ENCODE data around the gene SIGLEC10. TPM values are rescaled to one million over a fixed set of nuclear protein-coding genes. Genes with fewer than 3 reads are reported as not detected.

The SIGLEC10 gene
- total and polyA plus RNA-seq, 9 of the 15 experiments (the other 6 are each of a cell fraction or from before 2014, with no cell fraction given), result 0.10 to 1.8 (median 0.82) TPM

DNA sequence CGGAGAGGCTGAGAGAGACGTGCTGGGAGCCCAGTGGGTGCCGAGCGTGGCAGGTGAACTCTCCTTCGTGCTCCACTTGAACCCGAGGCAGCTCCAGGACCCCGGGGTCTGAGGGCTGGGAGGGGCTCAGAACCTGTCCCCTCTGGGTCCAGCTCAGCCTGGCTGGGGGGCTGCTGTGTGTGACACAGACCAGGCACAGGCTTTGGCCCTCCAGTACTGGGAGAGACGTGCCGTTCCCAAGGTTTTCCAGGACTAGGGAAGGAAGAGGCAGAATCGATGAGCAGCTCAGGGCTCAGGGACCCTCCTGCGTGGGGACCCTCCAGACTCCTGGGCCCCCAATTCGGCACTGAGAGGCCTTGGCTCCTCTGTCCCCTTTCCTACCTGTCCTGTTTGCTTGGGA, 2.3 kb downstream of the SIGLEC10 start:
- in situ Hi-C loops (cut with MboI), result no loop called here
- Histone ChIP-seq H4K20me1 (replicated peaks; ENCODE audit: control insufficient read depth, insufficient read depth, low read length) (no peaks in the 10 kb centered on the region), H3K27me3 (ENCODE audit: control insufficient read depth in 2 of 2, insufficient read depth in 2 of 2, low read length in 2 of 2) (no peaks in the 10 kb centered on the region), H3K79me2 (ENCODE audit: control insufficient read depth, insufficient read depth, low read length) (no peaks in the 10 kb centered on the region), H3K36me3 (ENCODE audit: control insufficient read depth, insufficient read depth, low read length) (no peaks in the 10 kb centered on the region), H3K9me1 (ENCODE audit: control insufficient read depth, insufficient read depth, low read length) (no peaks in the 10 kb centered on the region), H3K4me3 (no peak overlapping the region), H2AFZ (ENCODE audit: low read depth, low read length) (no peak overlapping the region), H3K4me1 (replicated peaks in 1 of 2; ENCODE audit: control insufficient read depth in 2 of 2, insufficient read depth in 2 of 2, low read length in 2 of 2) (peaks cover 9 to 24% of the 10 kb centered on the region in 2 experiments), H3K9ac (ENCODE audit: insufficient read depth in 1 of 2, low read depth in 2 of 2, low read length in 2 of 2) (no peak overlapping the region), H3K4me2 (ENCODE audit: insufficient read depth, low read length) (no peak overlapping the region), H3K9me3 (replicated peaks; ENCODE audit: control insufficient read depth, insufficient read depth, low read depth, low read length) (no peaks in the 10 kb centered on the region), H3K27ac (ENCODE audit: extremely low read depth, low read depth, low read length) (no peak overlapping the region)
- intact Hi-C loops (cut with micrococcal nuclease), result no loop called here
- TF ChIP-seq GATAD2A (IDR thresholded peaks at IDR 0.05), result no peak
- TF ChIP-seq, protein P1, sequence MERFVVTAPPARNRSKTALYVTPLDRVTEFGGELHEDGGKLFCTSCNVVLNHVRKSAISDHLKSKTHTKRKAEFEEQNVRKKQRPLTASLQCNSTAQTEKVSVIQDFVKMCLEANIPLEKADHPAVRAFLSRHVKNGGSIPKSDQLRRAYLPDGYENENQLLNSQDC (CRISPR knock-in tag; IDR thresholded peaks at IDR 0.05), result no peak
- no peak for TF ChIP-seq NCOA2 (IDR thresholded peaks at IDR 0.05; ENCODE audit: partially characterized antibody in 2 of 2)
- no peak for TF ChIP-seq KLF16 (IDR thresholded peaks at IDR 0.05)
- TF ChIP-seq YY1 (IDR thresholded peaks at IDR 0.05; ENCODE audit: borderline replicate concordance in 1 of 3, control insufficient read depth in 1 of 3, extremely low read depth in 1 of 3, insufficient read depth in 3 of 3, insufficient read length in 1 of 3, insufficient replicate concordance in 2 of 3, low read depth in 1 of 3, low read length in 2 of 3), result no peak
- TF ChIP-seq, protein P2, sequence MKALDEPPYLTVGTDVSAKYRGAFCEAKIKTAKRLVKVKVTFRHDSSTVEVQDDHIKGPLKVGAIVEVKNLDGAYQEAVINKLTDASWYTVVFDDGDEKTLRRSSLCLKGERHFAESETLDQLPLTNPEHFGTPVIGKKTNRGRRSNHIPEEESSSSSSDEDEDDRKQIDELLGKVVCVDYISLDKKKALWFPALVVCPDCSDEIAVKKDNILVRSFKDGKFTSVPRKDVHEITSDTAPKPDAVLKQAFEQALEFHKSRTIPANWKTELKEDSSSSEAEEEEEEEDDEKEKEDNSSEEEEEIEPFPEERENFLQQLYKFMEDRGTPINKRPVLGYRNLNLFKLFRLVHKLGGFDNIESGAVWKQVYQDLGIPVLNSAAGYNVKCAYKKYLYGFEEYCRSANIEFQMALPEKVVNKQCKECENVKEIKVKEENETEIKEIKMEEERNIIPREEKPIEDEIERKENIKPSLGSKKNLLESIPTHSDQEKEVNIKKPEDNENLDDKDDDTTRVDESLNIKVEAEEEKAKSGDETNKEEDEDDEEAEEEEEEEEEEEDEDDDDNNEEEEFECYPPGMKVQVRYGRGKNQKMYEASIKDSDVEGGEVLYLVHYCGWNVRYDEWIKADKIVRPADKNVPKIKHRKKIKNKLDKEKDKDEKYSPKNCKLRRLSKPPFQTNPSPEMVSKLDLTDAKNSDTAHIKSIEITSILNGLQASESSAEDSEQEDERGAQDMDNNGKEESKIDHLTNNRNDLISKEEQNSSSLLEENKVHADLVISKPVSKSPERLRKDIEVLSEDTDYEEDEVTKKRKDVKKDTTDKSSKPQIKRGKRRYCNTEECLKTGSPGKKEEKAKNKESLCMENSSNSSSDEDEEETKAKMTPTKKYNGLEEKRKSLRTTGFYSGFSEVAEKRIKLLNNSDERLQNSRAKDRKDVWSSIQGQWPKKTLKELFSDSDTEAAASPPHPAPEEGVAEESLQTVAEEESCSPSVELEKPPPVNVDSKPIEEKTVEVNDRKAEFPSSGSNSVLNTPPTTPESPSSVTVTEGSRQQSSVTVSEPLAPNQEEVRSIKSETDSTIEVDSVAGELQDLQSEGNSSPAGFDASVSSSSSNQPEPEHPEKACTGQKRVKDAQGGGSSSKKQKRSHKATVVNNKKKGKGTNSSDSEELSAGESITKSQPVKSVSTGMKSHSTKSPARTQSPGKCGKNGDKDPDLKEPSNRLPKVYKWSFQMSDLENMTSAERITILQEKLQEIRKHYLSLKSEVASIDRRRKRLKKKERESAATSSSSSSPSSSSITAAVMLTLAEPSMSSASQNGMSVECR (CRISPR knock-in tag; IDR thresholded peaks at IDR 0.05), result no peak
- no peak for TF ChIP-seq ZNF146 (CRISPR knock-in tag; IDR thresholded peaks at IDR 0.05; ENCODE audit: unreplicated experiment)
- WGBS (ENCODE audit: insufficient coverage, low coverage, missing lambda C conversion rate), result 53% methylated on average over 10 of the region's 12 CpGs
- POLR2A ChIA-PET, result no interaction called here
- no peak for FAIRE-seq
- ATAC-seq, result no peak
- no peak for DNase-seq (ENCODE audit: extremely low read depth in 1 of 4, low spot score in 3 of 4)
- BruUV-seq (replicated peaks), result no TSS peak
- CTCF ChIA-PET (ENCODE audit: low intra/inter-chr PET ratio), result no interaction called here

Data from K562 (cell line).